A549 (cell line): ENCODE results near the gene AFF3. TPM values are rescaled to one million over a fixed set of nuclear protein-coding genes. Genes with fewer than 3 reads are reported as not detected.

Source experiments
- ATAC-seq, 2 experiments: fragments of 200-7000 bp in 1 of 2; fragments of >200 bp in 1 of 2; cut with Nextera tagmentation in 1 of 2; cut with Tn5 transposase in 1 of 2; 3 replicates each; pipeline versions ENCODE4 v1.8.0 to v1.9.1; 2018 to 2020; ENCODE audit warnings: mild to moderate bottlenecking in 1 of 2, moderate library complexity in 1 of 2
- CTCF ChIA-PET: fragments of 300-600 bp; sonication (Branson Sonifier 250); formaldehyde crosslinking; extraction: SDS; loops from one replicate; lab custom pipeline; 2021; ENCODE audit warnings: antibody characterized with exemption, inconsistent platforms; lab: Yijun Ruan, JAX
- POLR2A ChIA-PET: fragments of 350-600 bp; formaldehyde crosslinking; extraction: SDS; loops from one replicate; lab custom pipeline; 2021; ENCODE audit warnings: antibody characterized with exemption, inconsistent platforms; lab: Yijun Ruan, JAX
- DNase-seq, 2 experiments: peaks; one replicate each; pipeline versions ENCODE4 v3.0.0 to v3.0.0-alpha.2; 2011 to 2016; ENCODE audit warnings: low read depth in 1 of 2, low spot score in 1 of 2
- FAIRE-seq: peaks from 2 replicates; lab custom pipeline; 2011; peaks lifted over from hg19 to GRCh38; lab: Jason Lieb, UNC
- H3K27ac ChIP-seq, 2 experiments: fragments of >200 bp; sonication (Bioruptor Twin); formaldehyde crosslinking; 3 replicates each; pipeline ENCODE4 v1.5.1; 2016 to 2017
- H3K4me1 ChIP-seq: fragments of >200 bp; sonication (Bioruptor Twin); formaldehyde crosslinking; 3 replicates; pipeline ENCODE4 v1.6.1; 2016
- H3K4me2 ChIP-seq: fragments of >200 bp; sonication (Bioruptor Twin); formaldehyde crosslinking; 3 replicates; pipeline ENCODE4 v1.6.1; 2016
- H3K4me3 ChIP-seq: fragments of >200 bp; sonication (Bioruptor Twin); formaldehyde crosslinking; 3 replicates; pipeline ENCODE4 v1.5.1; 2016
- H3K9me3 ChIP-seq: fragments of >200 bp; sonication (Bioruptor Twin); formaldehyde crosslinking; 3 replicates; pipeline ENCODE4 v1.6.1; 2016
- BHLHE40 ChIP-seq: IDR thresholded peaks from 2 replicates; pipeline ENCODE4 v1.6.1; 2012; ENCODE audit warnings: low read depth, low read length, inconsistent platforms
- CBX8 ChIP-seq: fragments of 200-600 bp; sonication (generic); IDR thresholded peaks from 2 replicates; pipeline ENCODE4 v1.6.1; 2016
- CEBPB ChIP-seq, 2 experiments: fragments of >200 bp in 1 of 2; sonication (Bioruptor Twin) in 1 of 2; formaldehyde crosslinking in 1 of 2; IDR thresholded peaks; 2 replicates each; pipeline ENCODE4 v1.6.1; 2012 to 2016
- CHD4 ChIP-seq: fragments of 200-600 bp; sonication (generic); IDR thresholded peaks from 2 replicates; pipeline ENCODE4 v1.6.1; 2016; ENCODE audit warnings: antibody characterized with exemption, mild to moderate bottlenecking, borderline replicate concordance
- EHF ChIP-seq: fragments of 250-450 bp; sonication (Bioruptor Pico); IDR thresholded peaks from 2 replicates; pipeline ENCODE4 v1.5.0; 2020; ENCODE audit warnings: mild to moderate bottlenecking
- FOXS1 ChIP-seq: fragments of 250-450 bp; sonication (Bioruptor Pico); IDR thresholded peaks from 2 replicates; pipeline ENCODE4 v1.5.0; 2020; ENCODE audit warnings: mild to moderate bottlenecking, moderate library complexity
- HDAC2 ChIP-seq: fragments of 200-600 bp; sonication (generic); IDR thresholded peaks from 2 replicates; pipeline ENCODE4 v1.6.1; 2016
- HEYL ChIP-seq: fragments of 250-450 bp; sonication (Bioruptor Pico); IDR thresholded peaks from 2 replicates; pipeline ENCODE4 v1.8.0; 2021; ENCODE audit warnings: mild to moderate bottlenecking, moderate library complexity
- HOXA7 ChIP-seq: fragments of 250-450 bp; sonication (Bioruptor Pico); IDR thresholded peaks from 2 replicates; pipeline ENCODE4 v1.5.0; 2020; ENCODE audit warnings: mild to moderate bottlenecking, moderate library complexity
- HOXB13 ChIP-seq: fragments of 250-450 bp; sonication (Bioruptor Pico); IDR thresholded peaks from 2 replicates; pipeline ENCODE4 v1.5.0; 2020; ENCODE audit warnings: low read depth, mild to moderate bottlenecking, moderate library complexity
- JUN ChIP-seq, 2 experiments: fragments of >200 bp; sonication (Bioruptor Twin); formaldehyde crosslinking; IDR thresholded peaks; 2 replicates in 1 of 2; 3 replicates in 1 of 2; pipeline ENCODE4 v1.6.1; 2016 to 2017
- KDM5A ChIP-seq: fragments of 200-600 bp; sonication (generic); IDR thresholded peaks from 2 replicates; pipeline ENCODE4 v1.6.1; 2016; ENCODE audit warnings: antibody characterized with exemption, mild to moderate bottlenecking
- MAFK ChIP-seq: fragments of 450-650 bp; IDR thresholded peaks from 2 replicates; pipeline ENCODE4 v1.6.1; 2014; ENCODE audit not compliant: partially characterized antibody
- MYC ChIP-seq: IDR thresholded peaks from 2 replicates; pipeline ENCODE4 v1.6.1; 2012; ENCODE audit warnings: mild to moderate bottlenecking, inconsistent platforms, low read length, improper control_type of control experiment, borderline replicate concordance
- NR3C1 ChIP-seq: fragments of >200 bp; sonication (Bioruptor Twin); formaldehyde crosslinking; IDR thresholded peaks from 3 replicates; pipeline ENCODE4 v1.6.1; 2017
- RAD21 ChIP-seq, 2 experiments: fragments of >200 bp in 1 of 2; sonication (Bioruptor Twin) in 1 of 2; formaldehyde crosslinking in 1 of 2; IDR thresholded peaks in 1 of 2; conservative IDR thresholded peaks in 1 of 2; 2 replicates in 1 of 2; 3 replicates in 1 of 2; pipeline ENCODE4 v1.6.1; 2012 to 2018; ENCODE audit warnings: inconsistent platforms in 1 of 2
- RNF2 ChIP-seq: fragments of 200-600 bp; sonication (generic); IDR thresholded peaks from 2 replicates; pipeline ENCODE4 v1.6.1; 2016; ENCODE audit warnings: low read depth, mild to moderate bottlenecking, antibody characterized with exemption, moderate library complexity, borderline replicate concordance
- TP53 ChIP-seq: fragments of 250-450 bp; sonication (Bioruptor Pico); IDR thresholded peaks from 2 replicates; pipeline ENCODE4 v1.5.0; 2021; ENCODE audit warnings: mild to moderate bottlenecking, moderate library complexity
- ZNF302 ChIP-seq: fragments of 250-450 bp; sonication (Bioruptor Pico); IDR thresholded peaks from 2 replicates; pipeline ENCODE4 v1.9.0; 2021; ENCODE audit warnings: inconsistent platforms, mild to moderate bottlenecking, moderate library complexity
- WGBS: methylation state at CpG from one replicate; pipeline ENCODE4 v1.1.6; 2017; ENCODE audit errors: missing lambda C conversion rate; 5-methylcytosine and 5-hydroxymethylcytosine counted together
- polyA plus RNA-seq, 4 experiments: library from polyadenylated mRNA; depleted of rRNA in 3 of 4; stranded (reverse); fragments of >200 nt; fragmentation: RNase III in 1 of 4; extraction: RNeasy Plus Mini Kit Qiagen cat#74134 plus additional on column Dnase treatment in 1 of 4; gene quantifications; 2 replicates in 3 of 4; 3 replicates in 1 of 4; pipeline ENCODE4 v1.2.3, GENCODE V29; 2011 to 2017
- TF ChIP-seq, protein P1 (sequence below): IDR thresholded peaks from 2 replicates; pipeline ENCODE4 v1.6.1; 2012
- TF ChIP-seq, protein P2 (sequence below): fragments of >200 bp; sonication (Bioruptor Twin); formaldehyde crosslinking; IDR thresholded peaks from 2 replicates; pipeline ENCODE4 v1.6.1; 2016
- TF ChIP-seq, protein P3 (sequence below): IDR thresholded peaks from 2 replicates; pipeline ENCODE4 v1.6.1; 2012; ENCODE audit warnings: low read depth, borderline replicate concordance
- TF ChIP-seq, protein P4 (sequence below): fragments of >200 bp; sonication (Bioruptor Twin); formaldehyde crosslinking; IDR thresholded peaks from 3 replicates; pipeline ENCODE4 v1.6.1; 2016
- TF ChIP-seq, protein P5 (sequence below): fragments of 450-650 bp; IDR thresholded peaks from 2 replicates; pipeline ENCODE4 v1.6.1; 2014; ENCODE audit warnings: antibody characterized with exemption
- TF ChIP-seq, protein P6 (sequence below): fragments of >200 bp; sonication (Bioruptor Twin); formaldehyde crosslinking; IDR thresholded peaks from 3 replicates; pipeline ENCODE4 v1.5.1; 2016

The AFF3 gene
- polyA plus RNA-seq, 2 of the 4 experiments (the other 2 are of a cell fraction), result not detected

DNA sequence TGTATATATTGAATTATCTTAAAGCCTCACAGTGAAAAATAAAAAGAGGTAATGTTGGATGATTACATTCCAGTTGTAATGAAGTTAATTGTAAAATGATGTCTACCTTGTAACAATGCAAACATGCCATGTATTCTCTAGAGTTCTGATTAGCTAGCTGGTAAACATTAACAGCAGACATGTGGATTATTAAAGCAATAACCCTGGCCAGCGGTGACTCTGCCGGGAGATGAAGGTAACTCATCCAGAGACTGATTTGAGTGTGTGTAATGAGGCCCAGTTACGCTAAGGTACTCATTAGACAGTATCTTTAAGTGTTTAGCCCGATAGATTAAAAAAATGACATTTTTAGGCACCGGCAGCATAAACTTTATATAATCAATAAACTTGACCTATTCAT lies 573.0 kb downstream of the AFF3 start:
- ATAC-seq (no peak), DNase-seq (no peak), FAIRE-seq (no peak)
- Histone ChIP-seq H3K9me3 (no peaks in the 10 kb centered on the region), H3K4me3 (no peak overlapping the region), H3K4me2 (no peak overlapping the region), H3K4me1 (no peaks in the 10 kb centered on the region), H3K27ac (no peak overlapping the region)
- CTCF ChIA-PET, result interaction anchor here (1.0 kb wide), 1 partner anchor 10 kb away, joined by 3 read pairs; no protein-coding TSS in a partner anchor
- POLR2A ChIA-PET, result no interaction called here
- 66% methylated on average over 5 of the region's 5 CpGs for WGBS
- TF ChIP-seq HEYL (CRISPR knock-in tag) (no peak), CHD4 (no peak), RAD21 (conservative IDR thresholded peaks at IDR 0.05 in 1 of 2, IDR thresholded peaks at IDR 0.05 in 1 of 2) (no peak), EHF (CRISPR knock-in tag) (no peak), CBX8 (no peak)

DNA sequence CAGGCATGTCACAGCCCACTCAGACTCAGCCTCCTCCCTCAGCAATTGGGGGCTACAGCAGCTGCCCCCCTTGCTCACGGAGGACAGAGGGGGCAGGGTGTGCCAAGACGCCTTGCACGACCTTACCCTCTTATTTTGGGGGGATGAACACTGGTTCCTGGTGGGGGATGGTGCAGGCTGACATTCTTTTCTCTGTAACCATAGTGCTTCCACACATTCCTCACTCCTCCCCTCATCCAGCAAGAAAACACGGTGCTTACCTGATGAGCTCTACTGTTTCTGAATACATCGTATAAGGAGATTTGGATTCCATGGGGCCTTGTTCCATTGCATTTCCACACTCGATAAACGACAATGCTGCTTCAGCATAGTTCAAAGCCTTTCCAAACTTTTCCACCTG lies 577.2 kb downstream of the AFF3 start:
- H3K9me3 ChIP-seq, result no peaks in the 10 kb centered on the region
- no peaks in the 10 kb centered on the region for H3K4me1 ChIP-seq
- WGBS, result 37% methylated on average over 7 of the region's 7 CpGs
- no peak overlapping the region for H3K27ac ChIP-seq
- no peak overlapping the region for H3K4me2 ChIP-seq
- no peak for TF ChIP-seq ZNF302 (CRISPR knock-in tag)
- TF ChIP-seq HOXA7 (CRISPR knock-in tag), result no peak
- TF ChIP-seq, protein P1, sequence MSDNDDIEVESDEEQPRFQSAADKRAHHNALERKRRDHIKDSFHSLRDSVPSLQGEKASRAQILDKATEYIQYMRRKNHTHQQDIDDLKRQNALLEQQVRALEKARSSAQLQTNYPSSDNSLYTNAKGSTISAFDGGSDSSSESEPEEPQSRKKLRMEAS, result no peak
- TF ChIP-seq, protein P2, sequence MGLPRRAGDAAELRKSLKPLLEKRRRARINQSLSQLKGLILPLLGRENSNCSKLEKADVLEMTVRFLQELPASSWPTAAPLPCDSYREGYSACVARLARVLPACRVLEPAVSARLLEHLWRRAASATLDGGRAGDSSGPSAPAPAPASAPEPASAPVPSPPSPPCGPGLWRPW, result no peak
- no peak for TF ChIP-seq JUN (IDR thresholded peaks at IDR 0.05)
- no peak for TF ChIP-seq BHLHE40
- TF ChIP-seq, protein P3, sequence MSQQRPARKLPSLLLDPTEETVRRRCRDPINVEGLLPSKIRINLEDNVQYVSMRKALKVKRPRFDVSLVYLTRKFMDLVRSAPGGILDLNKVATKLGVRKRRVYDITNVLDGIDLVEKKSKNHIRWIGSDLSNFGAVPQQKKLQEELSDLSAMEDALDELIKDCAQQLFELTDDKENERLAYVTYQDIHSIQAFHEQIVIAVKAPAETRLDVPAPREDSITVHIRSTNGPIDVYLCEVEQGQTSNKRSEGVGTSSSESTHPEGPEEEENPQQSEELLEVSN, result no peak
- TF ChIP-seq HDAC2, result no peak
- no peak for TF ChIP-seq HOXB13 (CRISPR knock-in tag)
- no peak for TF ChIP-seq MYC
- no peak for TF ChIP-seq MAFK
- TF ChIP-seq, protein P4, sequence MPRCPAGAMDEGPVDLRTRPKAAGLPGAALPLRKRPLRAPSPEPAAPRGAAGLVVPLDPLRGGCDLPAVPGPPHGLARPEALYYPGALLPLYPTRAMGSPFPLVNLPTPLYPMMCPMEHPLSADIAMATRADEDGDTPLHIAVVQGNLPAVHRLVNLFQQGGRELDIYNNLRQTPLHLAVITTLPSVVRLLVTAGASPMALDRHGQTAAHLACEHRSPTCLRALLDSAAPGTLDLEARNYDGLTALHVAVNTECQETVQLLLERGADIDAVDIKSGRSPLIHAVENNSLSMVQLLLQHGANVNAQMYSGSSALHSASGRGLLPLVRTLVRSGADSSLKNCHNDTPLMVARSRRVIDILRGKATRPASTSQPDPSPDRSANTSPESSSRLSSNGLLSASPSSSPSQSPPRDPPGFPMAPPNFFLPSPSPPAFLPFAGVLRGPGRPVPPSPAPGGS, result no peak
- TF ChIP-seq TP53 (CRISPR knock-in tag), result no peak
- DNase-seq, result no peak
- H3K4me3 ChIP-seq, result no peak overlapping the region
- ATAC-seq, result no peak
- FAIRE-seq, result no peak
- ChIA-PET POLR2A (no interaction called here), CTCF (no interaction called here)

DNA sequence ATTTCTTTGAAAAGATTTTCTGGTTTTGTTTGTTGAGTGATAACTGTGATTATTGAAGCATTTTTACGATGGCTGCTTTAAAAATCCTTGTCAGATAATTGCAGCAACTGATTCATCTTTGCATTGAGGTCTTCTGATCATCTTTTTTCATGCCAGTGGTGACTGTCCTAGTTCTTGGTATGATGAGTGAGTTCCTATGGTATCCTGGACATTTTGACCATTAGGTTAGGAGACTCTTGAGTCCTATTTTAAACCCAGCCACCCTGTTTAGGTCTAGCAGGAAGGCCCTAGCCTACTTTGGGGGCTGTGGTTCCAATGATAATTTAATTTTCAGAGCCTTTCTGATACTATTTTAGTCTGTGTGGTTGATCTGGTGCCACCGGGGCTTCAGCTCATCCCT lies 579.9 kb downstream of the AFF3 start:
- POLR2A ChIA-PET, result no interaction called here
- no peak for DNase-seq
- Histone ChIP-seq H3K4me3 (no peak overlapping the region), H3K27ac (no peak overlapping the region), H3K4me2 (no peak overlapping the region), H3K4me1 (no peaks in the 10 kb centered on the region), H3K9me3 (no peaks in the 10 kb centered on the region)
- FAIRE-seq, result no peak
- WGBS, result 10% methylated on average over 2 of the region's 2 CpGs
- CTCF ChIA-PET, result no interaction called here
- TF ChIP-seq, protein P5, sequence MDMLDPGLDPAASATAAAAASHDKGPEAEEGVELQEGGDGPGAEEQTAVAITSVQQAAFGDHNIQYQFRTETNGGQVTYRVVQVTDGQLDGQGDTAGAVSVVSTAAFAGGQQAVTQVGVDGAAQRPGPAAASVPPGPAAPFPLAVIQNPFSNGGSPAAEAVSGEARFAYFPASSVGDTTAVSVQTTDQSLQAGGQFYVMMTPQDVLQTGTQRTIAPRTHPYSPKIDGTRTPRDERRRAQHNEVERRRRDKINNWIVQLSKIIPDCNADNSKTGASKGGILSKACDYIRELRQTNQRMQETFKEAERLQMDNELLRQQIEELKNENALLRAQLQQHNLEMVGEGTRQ, result no peak
- ATAC-seq, result no peak

DNA sequence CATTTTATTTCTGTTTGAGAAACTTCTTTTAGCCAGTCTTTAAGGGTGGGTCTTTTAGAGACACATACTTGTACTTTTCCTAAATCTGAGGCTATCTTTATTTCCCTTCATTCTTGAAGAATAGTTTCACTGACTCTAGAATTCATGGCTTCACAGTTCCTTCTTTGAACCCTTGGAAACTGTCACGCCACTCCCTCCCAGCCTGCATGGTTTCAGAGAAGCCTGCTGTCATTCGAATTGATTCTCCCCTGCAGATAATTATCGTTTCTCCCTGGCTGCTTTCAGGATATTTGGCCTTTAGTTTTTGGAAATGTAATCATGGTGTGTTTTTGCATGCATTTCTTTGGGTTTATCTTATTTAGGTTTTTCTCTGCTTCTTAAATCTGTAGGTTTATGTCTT lies 580.6 kb downstream of the AFF3 start:
- Histone ChIP-seq H3K4me2 (no peak overlapping the region), H3K9me3 (no peaks in the 10 kb centered on the region), H3K27ac (no peak overlapping the region), H3K4me1 (no peaks in the 10 kb centered on the region), H3K4me3 (no peak overlapping the region)
- DNase-seq (no peak), FAIRE-seq (no peak), ATAC-seq (no peak)
- POLR2A ChIA-PET, result no interaction called here
- TF ChIP-seq CEBPB (IDR thresholded peaks at IDR 0.05), result no peak
- no peak for TF ChIP-seq HEYL (CRISPR knock-in tag)
- no peak for TF ChIP-seq NR3C1
- no peak for TF ChIP-seq TP53 (CRISPR knock-in tag)
- TF ChIP-seq KDM5A, result no peak
- TF ChIP-seq HOXA7 (CRISPR knock-in tag), result no peak
- TF ChIP-seq RNF2, result no peak
- TF ChIP-seq, protein P6, sequence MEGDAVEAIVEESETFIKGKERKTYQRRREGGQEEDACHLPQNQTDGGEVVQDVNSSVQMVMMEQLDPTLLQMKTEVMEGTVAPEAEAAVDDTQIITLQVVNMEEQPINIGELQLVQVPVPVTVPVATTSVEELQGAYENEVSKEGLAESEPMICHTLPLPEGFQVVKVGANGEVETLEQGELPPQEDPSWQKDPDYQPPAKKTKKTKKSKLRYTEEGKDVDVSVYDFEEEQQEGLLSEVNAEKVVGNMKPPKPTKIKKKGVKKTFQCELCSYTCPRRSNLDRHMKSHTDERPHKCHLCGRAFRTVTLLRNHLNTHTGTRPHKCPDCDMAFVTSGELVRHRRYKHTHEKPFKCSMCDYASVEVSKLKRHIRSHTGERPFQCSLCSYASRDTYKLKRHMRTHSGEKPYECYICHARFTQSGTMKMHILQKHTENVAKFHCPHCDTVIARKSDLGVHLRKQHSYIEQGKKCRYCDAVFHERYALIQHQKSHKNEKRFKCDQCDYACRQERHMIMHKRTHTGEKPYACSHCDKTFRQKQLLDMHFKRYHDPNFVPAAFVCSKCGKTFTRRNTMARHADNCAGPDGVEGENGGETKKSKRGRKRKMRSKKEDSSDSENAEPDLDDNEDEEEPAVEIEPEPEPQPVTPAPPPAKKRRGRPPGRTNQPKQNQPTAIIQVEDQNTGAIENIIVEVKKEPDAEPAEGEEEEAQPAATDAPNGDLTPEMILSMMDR, result no peak
- no peak for TF ChIP-seq FOXS1
- 14% methylated on average over 3 of the region's 3 CpGs for WGBS
- CTCF ChIA-PET, result interaction anchor here (6.2 kb wide), 1 partner anchor 698 kb away, joined by 74 read pairs; no protein-coding TSS in a partner anchor
